H9 (cell line): ENCODE data around the gene AP1S1. TPM values are rescaled to one million over a fixed set of nuclear protein-coding genes. Genes with fewer than 3 reads are reported as not detected.

Experiments
- DNase-seq: peaks from one replicate; pipeline ENCODE4 v3.0.0-alpha.2; 2017
- H2AFZ ChIP-seq: one replicate; pipeline ENCODE4 v1.6.1; 2013; ENCODE audit warnings: mild to moderate bottlenecking, low read length, control low read depth, moderate library complexity
- H2AK5ac ChIP-seq: 2 replicates; pipeline ENCODE4 v1.6.1; 2013; ENCODE audit warnings: low read length, control low read depth, mixed read lengths; ENCODE audit not compliant: insufficient read length
- H2BK120ac ChIP-seq: one replicate; pipeline ENCODE4 v1.6.1; 2013; ENCODE audit warnings: low read depth, mild to moderate bottlenecking, low read length, control low read depth, inconsistent platforms; ENCODE audit not compliant: poor library complexity, severe bottlenecking
- H2BK12ac ChIP-seq: 2 replicates; pipeline ENCODE4 v1.6.1; 2013; ENCODE audit warnings: low read length, control low read depth, mixed read lengths, low read depth; ENCODE audit not compliant: insufficient read length
- H2BK15ac ChIP-seq: 2 replicates; pipeline ENCODE4 v1.6.1; 2013; ENCODE audit warnings: low read depth, low read length, control low read depth
- H2BK20ac ChIP-seq: one replicate; pipeline ENCODE4 v1.6.1; 2013; ENCODE audit warnings: low read depth, mild to moderate bottlenecking, low read length, control low read depth, inconsistent platforms; ENCODE audit not compliant: poor library complexity, severe bottlenecking
- H2BK5ac ChIP-seq: 2 replicates; pipeline ENCODE4 v1.6.1; 2013; ENCODE audit warnings: low read length, control low read depth, mixed read lengths; ENCODE audit not compliant: insufficient read length
- H3K14ac ChIP-seq: 2 replicates; pipeline ENCODE4 v1.6.1; 2013; ENCODE audit warnings: low read length, control low read depth; ENCODE audit not compliant: insufficient read depth
- H3K18ac ChIP-seq: 2 replicates; pipeline ENCODE4 v1.6.1; 2013; ENCODE audit warnings: low read depth, mild to moderate bottlenecking, mixed read lengths, low read length, control low read depth; ENCODE audit not compliant: insufficient read length
- H3K23ac ChIP-seq: 2 replicates; pipeline ENCODE4 v1.6.1; 2013; ENCODE audit warnings: low read length, control low read depth, mixed read lengths, low read depth; ENCODE audit not compliant: insufficient read length
- H3K23me2 ChIP-seq: 2 replicates; pipeline ENCODE4 v1.6.1; 2013; ENCODE audit warnings: low read depth, mild to moderate bottlenecking, mixed read lengths, low read length, control low read depth; ENCODE audit not compliant: insufficient read length, poor library complexity, severe bottlenecking
- H3K27ac ChIP-seq: 2 replicates; pipeline ENCODE4 v1.5.1; 2013; ENCODE audit warnings: low read length, control low read depth, mixed read lengths, low read depth; ENCODE audit not compliant: insufficient read length
- H3K27me3 ChIP-seq: 2 replicates; pipeline ENCODE4 v1.6.1; 2013; ENCODE audit warnings: low read length, control low read depth, inconsistent platforms; ENCODE audit not compliant: insufficient read depth
- H3K4ac ChIP-seq: 2 replicates; pipeline ENCODE4 v1.6.1; 2013; ENCODE audit warnings: low read depth, mild to moderate bottlenecking, control low read depth, inconsistent platforms, low read length, moderate library complexity
- H3K4me1 ChIP-seq: 2 replicates; pipeline ENCODE4 v1.6.1; 2013; ENCODE audit warnings: low read length, control low read depth, inconsistent platforms; ENCODE audit not compliant: insufficient read depth
- H3K4me2 ChIP-seq: 2 replicates; pipeline ENCODE4 v1.6.1; 2013; ENCODE audit warnings: low read length, control low read depth, mixed read lengths; ENCODE audit not compliant: insufficient read length, insufficient read depth
- H3K56ac ChIP-seq: 2 replicates; pipeline ENCODE4 v1.6.1; 2013; ENCODE audit warnings: low read depth, mild to moderate bottlenecking, mixed read lengths, low read length, control low read depth; ENCODE audit not compliant: insufficient read length
- H3K79me1 ChIP-seq: 2 replicates; pipeline ENCODE4 v1.6.1; 2013; ENCODE audit warnings: low read depth, mild to moderate bottlenecking, moderate library complexity, low read length, control low read depth, inconsistent platforms; ENCODE audit not compliant: insufficient read depth, poor library complexity, severe bottlenecking
- H3K79me2 ChIP-seq: 2 replicates; pipeline ENCODE4 v1.6.1; 2013; ENCODE audit warnings: low read length, control low read depth, inconsistent platforms; ENCODE audit not compliant: insufficient read depth
- H3K9ac ChIP-seq: 2 replicates; pipeline ENCODE4 v1.6.1; 2013; ENCODE audit warnings: low read length, control low read depth, mixed read lengths; ENCODE audit not compliant: insufficient read length; ENCODE audit errors: extremely low read depth
- H3K9me3 ChIP-seq: one replicate; pipeline ENCODE4 v1.6.1; 2013; ENCODE audit warnings: low read depth, low read length, inconsistent platforms; ENCODE audit not compliant: control insufficient read depth
- H3T11ph ChIP-seq: one replicate; pipeline ENCODE4 v1.6.1; 2013; ENCODE audit warnings: mild to moderate bottlenecking, low read length, control low read depth, inconsistent platforms
- H4K20me1 ChIP-seq: one replicate; pipeline ENCODE4 v1.6.1; 2013; ENCODE audit not compliant: control insufficient read depth, insufficient read length, insufficient read depth
- H4K5ac ChIP-seq: 2 replicates; pipeline ENCODE4 v1.6.1; 2013; ENCODE audit warnings: low read depth, mild to moderate bottlenecking, mixed read lengths, low read length, control low read depth; ENCODE audit not compliant: insufficient read length
- H4K8ac ChIP-seq: replicated peaks from 2 replicates; pipeline ENCODE4 v1.6.1; 2013; ENCODE audit warnings: low read length, control low read depth, mixed read lengths, low read depth; ENCODE audit not compliant: insufficient read length
- H4K91ac ChIP-seq: 2 replicates; pipeline ENCODE4 v1.6.1; 2013; ENCODE audit warnings: low read depth, mild to moderate bottlenecking, moderate library complexity, mixed read lengths, low read length, control low read depth; ENCODE audit not compliant: insufficient read length
- H3K27ac Mint-ChIP-seq, 3 experiments: 2 replicates in 2 of 3; 3 replicates in 1 of 3; pipeline ENCODE4 v1.8.0; 2020 to 2021; ENCODE audit warnings: mixed read lengths in 3 of 3, mild to moderate bottlenecking in 1 of 3, moderate library complexity in 1 of 3
- H3K27me3 Mint-ChIP-seq: 2 replicates; pipeline ENCODE4 v1.8.0; 2021; ENCODE audit warnings: low read depth, mild to moderate bottlenecking, moderate library complexity, mixed read lengths
- H3K36me3 Mint-ChIP-seq, 3 experiments: 2 replicates in 2 of 3; 3 replicates in 1 of 3; pipeline ENCODE4 v1.8.0; 2020 to 2021; ENCODE audit warnings: low read depth in 3 of 3, mixed read lengths in 3 of 3; ENCODE audit not compliant: insufficient read depth in 1 of 3
- H3K4me1 Mint-ChIP-seq, 2 experiments: 2 replicates each; pipeline ENCODE4 v1.8.0; 2020; ENCODE audit warnings: mixed read lengths in 2 of 2
- H3K4me3 Mint-ChIP-seq, 2 experiments: 2 replicates in 1 of 2; 3 replicates in 1 of 2; pipeline ENCODE4 v1.8.0; 2020 to 2021; ENCODE audit warnings: mild to moderate bottlenecking in 2 of 2, mixed read lengths in 2 of 2, moderate library complexity in 1 of 2
- H3K9me3 Mint-ChIP-seq, 2 experiments: 2 replicates in 1 of 2; 3 replicates in 1 of 2; pipeline ENCODE4 v1.8.0; 2020; ENCODE audit warnings: mild to moderate bottlenecking in 2 of 2, mixed read lengths in 2 of 2, moderate library complexity in 1 of 2
- CTCF ChIP-seq: fragments of 200-600 bp; sonication (generic); conservative IDR thresholded peaks from 3 replicates; pipeline ENCODE4 v1.8.0; 2021; ENCODE audit warnings: antibody characterized with exemption, mild to moderate bottlenecking
- WGBS: extraction: QIAGEN DNeasy Blood & Tissue Kit; methylation state at CpG from one replicate; pipeline ENCODE4 v1.1.7; 2013; ENCODE audit warnings: missing lambda C conversion rate, low lambda C conversion rate, mixed read lengths; ENCODE audit not compliant: insufficient read length; ENCODE audit errors: extremely low coverage; 5-methylcytosine and 5-hydroxymethylcytosine counted together
- total RNA-seq: library from RNA; stranded (reverse); gene quantifications from 2 replicates; pipeline ENCODE4 v1.2.1, GENCODE V29; 2021

AP1S1 gene
- total RNA-seq, 1 experiment from 2014 or later, result 65.2 TPM

DNA sequence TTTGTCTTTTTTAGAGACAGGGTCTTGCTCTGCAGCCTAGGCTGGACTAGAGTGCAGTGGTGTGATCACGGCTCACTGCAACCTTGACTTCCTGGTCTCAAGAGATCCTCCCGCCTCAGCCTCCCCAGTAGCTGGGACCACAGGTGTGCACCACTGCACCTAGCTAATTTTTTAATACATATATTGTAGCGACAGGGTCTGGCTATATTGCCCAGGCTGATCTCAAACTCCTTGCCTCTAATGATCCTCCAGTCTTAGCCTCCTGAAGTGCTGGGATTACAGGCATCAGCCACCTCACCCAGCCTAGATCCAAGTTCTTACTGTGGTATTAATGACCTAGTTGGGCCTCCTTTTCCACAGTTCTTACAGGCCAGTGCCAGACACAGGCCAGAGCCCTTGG, 39.1 kb upstream of the AP1S1 start:
- no peak overlapping the region for H3K9ac ChIP-seq
- no peak overlapping the region for H2BK5ac ChIP-seq
- WGBS, result no CpG with 5 or more reads among the region's 3 CpGs
- Mint-ChIP-seq H3K27ac (no peak overlapping the region), H3K27me3 (no peaks in the 10 kb centered on the region), H3K9me3 (no peaks in the 10 kb centered on the region), H3K36me3 (no peaks in the 10 kb centered on the region; a peak in 1 of 7 replicates), H3K4me1 (peaks cover 12 to 16% of the 10 kb centered on the region in 2 experiments), H3K4me3 (no peak overlapping the region)
- H2BK12ac ChIP-seq, result no peak overlapping the region
- H3K9me3 ChIP-seq, result no peaks in the 10 kb centered on the region
- H3K79me2 ChIP-seq, result no peaks in the 10 kb centered on the region
- no peaks in the 10 kb centered on the region for H3K79me1 ChIP-seq
- no peak overlapping the region for H4K91ac ChIP-seq
- no peaks in the 10 kb centered on the region; the same call in 1 of the 2 replicates for H3K4me1 ChIP-seq
- no peaks in the 10 kb centered on the region for H4K20me1 ChIP-seq
- H2BK120ac ChIP-seq, result no peak overlapping the region
- H3K18ac ChIP-seq, result no peak overlapping the region
- H3K27me3 ChIP-seq, result no peaks in the 10 kb centered on the region
- no peak overlapping the region for H2AFZ ChIP-seq
- H3K4me2 ChIP-seq, result no peak overlapping the region
- no peak overlapping the region for H3T11ph ChIP-seq
- no peak for DNase-seq
- no peak overlapping the region for H4K8ac ChIP-seq
- no peak overlapping the region for H2BK15ac ChIP-seq
- H3K4ac ChIP-seq, result no peak overlapping the region
- H2BK20ac ChIP-seq, result no peak overlapping the region
- H3K56ac ChIP-seq, result no peak overlapping the region
- TF ChIP-seq CTCF, result no peak
- no peak overlapping the region for H3K27ac ChIP-seq
- H3K23me2 ChIP-seq, result no peaks in the 10 kb centered on the region
- H3K23ac ChIP-seq, result no peak overlapping the region
- no peak overlapping the region for H2AK5ac ChIP-seq
- H3K14ac ChIP-seq, result no peak overlapping the region
- no peak overlapping the region for H4K5ac ChIP-seq
